Fibroblast of mammary gland (primary cell): ENCODE data around the gene DMAP1.

ENCODE experiments used
- DNase-seq: peaks from one replicate; pipeline ENCODE4 v3.0.0-alpha.2; 2010; ENCODE audit warnings: low read depth
- H3K4me3 ChIP-seq: 2 replicates; pipeline ENCODE4 v1.5.1; 2011; ENCODE audit warnings: low read depth, mild to moderate bottlenecking, low read length, moderate library complexity; ENCODE audit not compliant: control insufficient read depth
- TF ChIP-seq, protein P1 (sequence below): conservative IDR thresholded peaks from 2 replicates; pipeline ENCODE4 v1.5.1; 2011; ENCODE audit warnings: low read depth, low read length, inconsistent platforms; ENCODE audit not compliant: control insufficient read depth, insufficient read depth

Gene DMAP1

DNA sequence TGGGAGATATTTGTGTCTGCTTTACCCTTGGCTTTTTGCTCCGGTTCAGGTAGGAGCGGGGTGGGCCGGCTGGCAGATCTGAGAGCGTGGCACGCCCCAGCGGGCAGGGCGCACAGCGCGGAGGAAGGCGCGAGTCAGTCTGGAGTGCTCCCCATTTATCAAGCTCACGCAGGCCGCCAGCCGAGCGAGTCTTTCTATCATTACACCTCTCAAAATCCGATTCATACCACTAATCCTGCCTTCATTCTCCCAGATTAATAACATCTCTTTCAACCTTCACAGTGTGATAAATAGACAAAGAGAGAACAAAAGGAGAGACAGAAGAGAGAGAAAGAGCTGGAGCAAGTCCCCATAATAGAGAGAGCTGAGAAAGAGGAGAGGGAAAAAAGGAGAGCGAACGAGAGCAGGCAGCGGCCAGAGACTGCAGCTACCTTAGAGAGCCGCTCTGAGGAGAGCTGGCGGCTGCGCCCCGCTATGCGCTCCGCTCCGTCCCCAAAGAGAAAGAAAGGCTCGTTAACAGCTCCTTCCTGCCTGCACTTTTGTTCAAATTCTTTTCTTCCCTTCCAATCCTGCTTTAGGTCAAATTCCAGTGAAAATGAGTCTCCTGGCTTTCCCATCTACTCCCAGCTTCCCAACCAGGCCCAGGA lies 48.0 kb downstream of the DMAP1 start:
- TF ChIP-seq, protein P1, sequence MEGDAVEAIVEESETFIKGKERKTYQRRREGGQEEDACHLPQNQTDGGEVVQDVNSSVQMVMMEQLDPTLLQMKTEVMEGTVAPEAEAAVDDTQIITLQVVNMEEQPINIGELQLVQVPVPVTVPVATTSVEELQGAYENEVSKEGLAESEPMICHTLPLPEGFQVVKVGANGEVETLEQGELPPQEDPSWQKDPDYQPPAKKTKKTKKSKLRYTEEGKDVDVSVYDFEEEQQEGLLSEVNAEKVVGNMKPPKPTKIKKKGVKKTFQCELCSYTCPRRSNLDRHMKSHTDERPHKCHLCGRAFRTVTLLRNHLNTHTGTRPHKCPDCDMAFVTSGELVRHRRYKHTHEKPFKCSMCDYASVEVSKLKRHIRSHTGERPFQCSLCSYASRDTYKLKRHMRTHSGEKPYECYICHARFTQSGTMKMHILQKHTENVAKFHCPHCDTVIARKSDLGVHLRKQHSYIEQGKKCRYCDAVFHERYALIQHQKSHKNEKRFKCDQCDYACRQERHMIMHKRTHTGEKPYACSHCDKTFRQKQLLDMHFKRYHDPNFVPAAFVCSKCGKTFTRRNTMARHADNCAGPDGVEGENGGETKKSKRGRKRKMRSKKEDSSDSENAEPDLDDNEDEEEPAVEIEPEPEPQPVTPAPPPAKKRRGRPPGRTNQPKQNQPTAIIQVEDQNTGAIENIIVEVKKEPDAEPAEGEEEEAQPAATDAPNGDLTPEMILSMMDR, result no peak
- no peak for DNase-seq
- H3K4me3 ChIP-seq, result no peak overlapping the region

DNA sequence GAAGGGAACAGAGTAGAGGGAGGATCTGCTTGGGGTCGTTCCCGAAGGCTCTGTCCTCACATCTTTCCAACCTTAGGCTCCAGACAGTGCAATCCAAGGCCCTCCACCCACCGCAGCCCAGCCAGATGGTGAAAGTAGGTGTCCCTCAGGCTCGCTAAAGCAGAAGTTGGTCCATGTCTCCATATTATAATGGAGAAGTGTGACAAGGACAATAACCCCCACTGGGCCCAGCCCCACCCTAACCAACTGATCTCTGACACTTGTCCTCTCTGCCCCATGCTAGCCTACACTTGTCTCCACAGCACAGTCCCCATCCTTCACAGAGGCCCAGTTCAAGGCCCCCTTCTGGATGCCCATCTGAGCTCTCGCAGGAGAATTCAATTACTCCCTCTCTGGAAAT lies 48.7 kb downstream of the DMAP1 start:
- no peak overlapping the region for H3K4me3 ChIP-seq
- DNase-seq, result no peak
- TF ChIP-seq, protein P1, result no peak

DNA sequence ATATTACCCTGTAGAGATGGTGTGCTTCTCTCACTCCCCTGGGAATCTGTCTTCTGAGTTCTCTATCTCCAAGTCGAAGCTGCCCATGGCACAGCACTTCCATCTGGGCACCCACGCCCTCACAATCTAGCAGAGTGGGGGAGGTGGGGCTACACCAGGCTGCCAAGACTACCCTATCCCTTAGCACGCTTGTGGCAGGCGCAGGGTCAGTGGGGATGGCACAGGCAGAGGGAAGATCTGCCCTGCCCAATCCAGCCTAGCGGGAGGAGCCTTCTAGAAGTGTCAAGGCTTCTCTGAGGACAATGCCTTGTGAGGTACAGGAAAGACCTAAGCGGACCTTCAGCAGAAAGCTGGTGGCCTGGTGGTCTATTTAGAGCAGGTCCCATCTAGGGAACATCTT lies 49.1 kb downstream of the DMAP1 start:
- H3K4me3 ChIP-seq, result no peak overlapping the region
- DNase-seq, result no peak
- TF ChIP-seq, protein P1, result no peak

- no peak overlapping the region for H3K4me3 ChIP-seq
- TF ChIP-seq, protein P1, result no peak
- no peak for DNase-seq
Measured at GRCh38 chr1:44262816-44263567, 49.7 kb downstream of the DMAP1 start.

- H3K4me3 ChIP-seq, result no peak overlapping the region
- TF ChIP-seq, protein P1, result no peak
- no peak for DNase-seq
Measured at GRCh38 chr1:44263568-44264450, 50.5 kb downstream of the DMAP1 start.

DNA sequence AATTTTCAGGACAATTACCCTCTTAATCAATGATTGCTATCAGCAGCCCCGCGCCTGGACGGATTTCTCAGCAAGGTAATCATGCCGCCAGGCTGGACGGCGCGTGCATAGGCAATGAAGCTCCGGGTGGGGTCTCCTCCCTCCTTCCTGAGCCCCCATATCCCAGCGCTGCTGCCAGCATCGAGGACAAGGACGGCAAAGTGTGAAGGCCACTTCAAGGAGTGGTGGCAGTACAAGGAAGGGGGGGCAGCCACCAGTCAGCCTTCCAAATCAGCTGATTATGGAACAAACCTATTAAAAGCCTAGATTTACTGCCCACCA lies 51.1 kb downstream of the DMAP1 start:
- H3K4me3 ChIP-seq, result no peak overlapping the region
- DNase-seq, result no peak
- TF ChIP-seq, protein P1, result no peak
